Naive thymus-derived CD8-positive, alpha-beta T cell (primary cell): Measurements from ENCODE around the gene PNPLA7. TPM values are rescaled to one million over a fixed set of nuclear protein-coding genes. Genes with fewer than 3 reads are reported as not detected.

ENCODE experiments used
- ATAC-seq, 2 donors: fragments of 150-1000 bp; cut with Tn5 transposase in 1 of 2; sonication (Bioruptor Pico), chemical (Tn5 transposase) in 1 of 2; 1 replicate in 1 of 2; 2 replicates in 1 of 2; pipeline ENCODE4 v1.10.0; 2021; ENCODE audit warnings: mild to moderate bottlenecking in 2 of 2, moderate library complexity in 2 of 2
- POLR2A ChIA-PET: fragments of 350-600 bp; sonication (Branson Sonifier 250); formaldehyde crosslinking; loops from one replicate; lab custom pipeline; 2021; ENCODE audit warnings: antibody characterized with exemption; lab: Charles Lee
- DNase-seq, 10 donors: peaks; one replicate each; pipeline versions ENCODE4 v3.0.0 to v3.0.0-alpha.2; 2020 to 2022
- H3K27ac Mint-ChIP-seq, 10 donors: one replicate each; pipeline ENCODE4 v1.8.0; 2020 to 2022; ENCODE audit warnings: mild to moderate bottlenecking in 10 of 10, mixed read lengths in 10 of 10, moderate library complexity in 4 of 10, inconsistent platforms in 1 of 10
- H3K27me3 Mint-ChIP-seq, 5 donors: one replicate each; pipeline ENCODE4 v1.8.0; 2021 to 2022; ENCODE audit warnings: mixed read lengths in 5 of 5
- H3K36me3 Mint-ChIP-seq, 3 donors: one replicate each; pipeline ENCODE4 v1.8.0; 2020 to 2022; ENCODE audit warnings: mixed read lengths in 3 of 3, mild to moderate bottlenecking in 2 of 3, inconsistent platforms in 1 of 3
- H3K4me1 Mint-ChIP-seq, 4 donors: one replicate each; pipeline ENCODE4 v1.8.0; 2021 to 2022; ENCODE audit warnings: mixed read lengths in 4 of 4
- H3K4me3 Mint-ChIP-seq, 10 donors: one replicate each; pipeline ENCODE4 v1.8.0; 2020 to 2022; ENCODE audit warnings: mild to moderate bottlenecking in 10 of 10, mixed read lengths in 10 of 10, moderate library complexity in 6 of 10, inconsistent platforms in 1 of 10
- H3K9me3 Mint-ChIP-seq, 9 donors: one replicate each; pipeline ENCODE4 v1.8.0; 2020 to 2022; ENCODE audit warnings: mixed read lengths in 9 of 9, mild to moderate bottlenecking in 3 of 9, inconsistent platforms in 1 of 9, moderate library complexity in 1 of 9
- polyA plus RNA-seq, 3 donors: library from polyadenylated mRNA; unstranded; fragments of 300-500 nt; fragmentation: Illumina TruSeq; gene quantifications; one replicate each; pipeline ENCODE4 v1.2.3, GENCODE V29; 2021
- total RNA-seq, 8 experiments: library from RNA in 2 of 8; stranded (reverse) in 2 of 8; gene quantifications; one replicate each; pipeline ENCODE4 v1.2.3 and lab custom pipeline; 2021 to 2026

The PNPLA7 gene
- total and polyA plus RNA-seq, 5 experiments from 2014 or later = 1.2 to 15.7 (median 2.3) TPM

DNA sequence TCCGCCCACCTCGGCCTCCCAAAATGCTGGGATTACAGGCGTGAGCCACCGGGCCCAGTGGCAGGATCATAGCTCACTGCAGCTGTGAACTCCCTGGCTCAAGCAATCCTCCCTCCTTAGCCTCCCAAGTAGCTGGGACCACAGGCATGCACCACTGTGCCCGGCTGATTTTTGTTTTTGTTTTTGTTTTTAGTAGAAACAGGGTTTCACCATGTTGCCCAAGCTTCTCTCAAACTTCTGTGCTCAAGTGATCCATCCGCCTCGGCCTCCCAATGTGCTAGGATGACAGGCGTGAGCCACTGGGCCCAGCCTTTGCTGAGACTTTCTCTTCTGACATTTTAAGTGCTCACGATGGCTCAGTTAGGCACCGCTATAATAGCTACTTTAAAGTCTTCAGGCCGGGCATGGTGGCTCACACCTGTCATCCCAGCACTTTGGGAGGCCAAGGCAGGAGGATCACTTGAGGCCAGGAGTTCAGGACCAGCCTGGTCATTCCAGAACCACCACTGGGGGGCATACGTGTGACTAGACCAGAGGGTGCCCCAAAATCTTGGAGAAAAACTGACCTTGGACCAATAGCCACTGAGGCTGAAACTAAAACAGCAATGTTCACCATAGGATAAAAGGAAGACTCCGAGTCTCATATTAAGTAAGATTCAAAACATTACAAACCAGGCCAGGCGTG lies 106.0 kb downstream of the PNPLA7 start:
- H3K4me3 Mint-ChIP-seq = no peak overlapping the region
- peaks cover 0 to 8% (median 0%) of the 10 kb centered on the region in 3 donors for H3K36me3 Mint-ChIP-seq
- peak in 1 of 10 donors; percentile 56 for DNase-seq
- H3K9me3 Mint-ChIP-seq = no peaks in the 10 kb centered on the region
- no peak for ATAC-seq
- peaks cover 8 to 25% (median 22%) of the 10 kb centered on the region in 4 donors for H3K4me1 Mint-ChIP-seq
- H3K27me3 Mint-ChIP-seq = peaks cover 7 to 30% (median 10%) of the 10 kb centered on the region in 5 donors
- POLR2A ChIA-PET = interaction anchor here (0.7 to 0.8 kb wide), 3 partner anchors 9 to 192 kb away, joined by 3 read pairs; no protein-coding TSS in a partner anchor
- no peak overlapping the region for H3K27ac Mint-ChIP-seq

DNA sequence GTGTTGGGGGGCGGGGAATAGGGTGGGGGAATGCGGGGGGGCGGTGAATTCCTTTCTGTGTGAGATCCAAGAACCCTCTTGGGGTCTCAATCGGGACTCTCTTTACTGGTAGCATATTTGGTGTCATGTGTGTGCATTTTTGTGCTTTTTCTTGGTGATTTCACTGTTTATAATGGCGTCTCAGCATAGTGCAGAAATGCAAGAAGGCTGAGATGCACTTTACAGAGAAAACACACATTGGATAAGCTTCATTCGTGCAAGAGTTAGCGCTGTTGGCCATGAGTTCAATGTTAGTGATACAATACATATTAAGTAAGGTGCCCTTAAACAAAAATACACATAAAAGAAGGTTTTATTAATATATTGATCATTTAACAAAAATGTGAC lies 108.3 kb downstream of the PNPLA7 start:
- peak overlapping the region; percentile 58 to 91 (median 78) for H3K4me3 Mint-ChIP-seq
- H3K4me1 Mint-ChIP-seq = peaks cover 5 to 19% (median 17%) of the 10 kb centered on the region in 4 donors
- no peaks in the 10 kb centered on the region for H3K36me3 Mint-ChIP-seq
- peak overlapping the region in 2 of 10 donors; percentile 4 to 58 for H3K27ac Mint-ChIP-seq
- H3K27me3 Mint-ChIP-seq = peaks cover 7 to 31% (median 10%) of the 10 kb centered on the region in 5 donors
- DNase-seq (no peak), ATAC-seq (no peak)
- POLR2A ChIA-PET = interaction anchor here (0.7 to 1.3 kb wide), 3 partner anchors 19 to 141 kb away, joined by 3 to 6 read pairs (median 5); partner anchors contain the start of genes EXD3 and NOXA1
- H3K9me3 Mint-ChIP-seq = no peaks in the 10 kb centered on the region

DNA sequence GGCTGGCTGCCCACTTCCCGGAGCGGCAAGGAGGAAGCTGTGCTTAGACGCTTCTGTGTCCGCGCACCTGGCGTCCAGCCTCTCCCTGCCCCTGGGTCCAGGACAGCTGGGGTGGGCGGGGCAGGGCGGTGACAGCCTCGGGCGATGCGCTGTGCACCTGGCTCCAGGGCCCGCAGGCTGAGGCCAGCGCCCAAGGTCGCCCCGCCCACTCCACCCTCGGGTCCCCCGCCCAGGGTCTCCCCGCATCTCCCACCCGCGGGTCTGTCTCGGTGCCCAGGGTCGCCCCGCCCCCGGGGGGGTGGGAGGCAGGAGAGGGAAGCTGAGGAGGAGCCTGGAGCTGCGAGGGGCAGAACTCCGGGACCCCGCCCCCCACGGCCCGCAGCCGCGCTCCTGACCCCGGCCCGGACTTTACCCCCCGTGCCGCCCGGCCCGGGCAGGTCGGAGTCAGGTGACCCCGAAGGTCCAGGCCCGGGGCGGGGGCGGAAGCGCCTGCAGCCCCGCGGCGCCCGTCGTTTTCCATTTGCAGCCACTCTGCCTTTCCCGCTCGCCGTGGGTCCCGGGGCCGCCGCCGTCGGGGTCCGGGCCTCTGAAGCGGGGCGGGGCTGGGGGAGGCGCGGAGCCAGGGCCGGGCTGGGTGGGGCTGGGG lies 108.8 kb downstream of the PNPLA7 start, which contains the start of gene ENTPD8:
ENTPD8 (minus strand) TSS at position 69 of the 646 bp plus-strand sequence. CDS start 3,072 bp downstream, outside the sequence.
- peak in 2 of 10 donors; percentile 22 to 64 for DNase-seq
- H3K4me1 Mint-ChIP-seq = peaks cover 5 to 17% (median 16%) of the 10 kb centered on the region in 4 donors
- H3K36me3 Mint-ChIP-seq = no peaks in the 10 kb centered on the region
- peak within 1 kb of the TSS; percentile 58 to 91 (median 78) for H3K4me3 Mint-ChIP-seq
- peak within 1 kb of the TSS in 2 of 10 donors; percentile 4 to 58 for H3K27ac Mint-ChIP-seq
- peaks cover 7 to 31% (median 10%) of the 10 kb centered on the region in 5 donors for H3K27me3 Mint-ChIP-seq
- POLR2A ChIA-PET = interaction anchor here (1.0 to 1.3 kb wide), 2 partner anchors 19 to 141 kb away, joined by 5 to 6 read pairs; partner anchors contain the start of genes EXD3 and NOXA1
- no peaks in the 10 kb centered on the region for H3K9me3 Mint-ChIP-seq
- peak in 1 of 2 donors; percentile 26 for ATAC-seq

DNA sequence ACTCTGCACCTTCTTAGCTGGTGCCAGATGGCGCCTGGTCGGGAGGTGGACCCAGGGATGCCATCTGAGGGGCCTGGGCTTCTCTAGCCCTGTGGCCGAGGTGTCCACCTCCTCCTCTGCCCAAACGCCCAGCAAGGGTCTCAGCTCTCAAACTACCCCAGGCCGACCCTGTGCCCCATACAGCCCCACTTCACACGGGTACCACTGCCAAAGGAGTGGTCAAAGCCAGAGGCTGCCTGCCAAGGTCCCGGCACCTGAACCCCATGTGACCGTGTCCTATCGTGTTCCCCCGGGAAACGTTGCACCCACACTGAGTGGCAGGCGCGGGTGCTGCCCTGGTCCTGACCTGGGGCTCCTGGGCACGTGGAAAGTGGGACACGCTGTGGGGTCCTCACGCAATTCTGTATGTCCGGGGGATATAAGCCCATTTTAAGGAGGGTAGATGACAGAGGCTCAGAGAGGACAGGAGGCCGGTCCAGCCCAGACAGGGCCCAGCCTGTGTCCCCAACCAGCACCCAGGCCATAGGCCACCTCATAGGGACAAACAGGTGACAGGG lies 111.0 kb downstream of the PNPLA7 start:
- POLR2A ChIA-PET = interaction anchor here (1.1 kb wide), 1 partner anchor 21 kb away, joined by 3 read pairs; no protein-coding TSS in a partner anchor
- Mint-ChIP-seq H3K4me1 (peaks cover 2 to 6% (median 4%) of the 10 kb centered on the region in 4 donors), H3K27me3 (peaks cover 7 to 25% (median 10%) of the 10 kb centered on the region in 5 donors), H3K4me3 (peak overlapping the region in 2 of 10 donors; percentile 45 to 59), H3K36me3 (no peaks in the 10 kb centered on the region), H3K27ac (peak overlapping the region in 1 of 10 donors; percentile 47), H3K9me3 (no peaks in the 10 kb centered on the region)
- ATAC-seq = no peak
- DNase-seq = peak in 2 of 10 donors; percentile 4 to 38

DNA sequence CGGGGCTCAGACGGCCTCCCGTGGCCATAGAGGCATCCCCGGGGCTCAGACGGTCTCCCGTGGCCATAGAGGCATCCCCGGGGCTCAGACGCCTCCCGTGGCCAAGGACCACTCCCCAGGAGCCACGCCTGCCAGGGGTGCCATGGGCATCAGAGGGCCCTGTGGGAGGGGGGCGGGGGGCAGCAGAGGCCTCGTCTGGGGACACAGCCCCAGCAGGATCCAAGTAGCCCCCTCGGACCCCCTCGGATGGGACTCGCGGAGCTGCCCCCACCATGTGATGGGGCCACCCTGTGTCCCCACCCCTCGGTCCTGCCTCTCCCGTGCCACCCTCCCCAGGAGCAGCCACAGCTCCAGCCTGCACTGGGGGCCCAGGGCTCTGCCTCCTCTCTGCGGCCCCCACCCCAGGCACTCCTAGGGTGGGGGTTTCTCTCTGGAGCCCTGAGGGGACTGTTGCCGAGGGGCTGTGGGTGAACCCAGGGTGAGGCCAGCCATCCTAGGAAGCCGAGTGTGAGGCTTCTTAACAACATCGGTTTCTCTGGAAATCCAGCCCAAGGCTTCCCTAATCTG lies 111.5 kb downstream of the PNPLA7 start:
- H3K9me3 Mint-ChIP-seq = no peaks in the 10 kb centered on the region
- H3K4me3 Mint-ChIP-seq = no peak overlapping the region
- no peaks in the 10 kb centered on the region for H3K36me3 Mint-ChIP-seq
- H3K27me3 Mint-ChIP-seq = peaks cover 7 to 22% (median 10%) of the 10 kb centered on the region in 5 donors
- POLR2A ChIA-PET = interaction anchor here (1.1 kb wide), 1 partner anchor 22 kb away, joined by 3 read pairs; no protein-coding TSS in a partner anchor
- ATAC-seq (no peak), DNase-seq (peak in 2 of 10 donors; percentile 2 to 38)
- peaks cover 2 to 6% (median 4%) of the 10 kb centered on the region in 4 donors for H3K4me1 Mint-ChIP-seq
- no peak overlapping the region for H3K27ac Mint-ChIP-seq

DNA sequence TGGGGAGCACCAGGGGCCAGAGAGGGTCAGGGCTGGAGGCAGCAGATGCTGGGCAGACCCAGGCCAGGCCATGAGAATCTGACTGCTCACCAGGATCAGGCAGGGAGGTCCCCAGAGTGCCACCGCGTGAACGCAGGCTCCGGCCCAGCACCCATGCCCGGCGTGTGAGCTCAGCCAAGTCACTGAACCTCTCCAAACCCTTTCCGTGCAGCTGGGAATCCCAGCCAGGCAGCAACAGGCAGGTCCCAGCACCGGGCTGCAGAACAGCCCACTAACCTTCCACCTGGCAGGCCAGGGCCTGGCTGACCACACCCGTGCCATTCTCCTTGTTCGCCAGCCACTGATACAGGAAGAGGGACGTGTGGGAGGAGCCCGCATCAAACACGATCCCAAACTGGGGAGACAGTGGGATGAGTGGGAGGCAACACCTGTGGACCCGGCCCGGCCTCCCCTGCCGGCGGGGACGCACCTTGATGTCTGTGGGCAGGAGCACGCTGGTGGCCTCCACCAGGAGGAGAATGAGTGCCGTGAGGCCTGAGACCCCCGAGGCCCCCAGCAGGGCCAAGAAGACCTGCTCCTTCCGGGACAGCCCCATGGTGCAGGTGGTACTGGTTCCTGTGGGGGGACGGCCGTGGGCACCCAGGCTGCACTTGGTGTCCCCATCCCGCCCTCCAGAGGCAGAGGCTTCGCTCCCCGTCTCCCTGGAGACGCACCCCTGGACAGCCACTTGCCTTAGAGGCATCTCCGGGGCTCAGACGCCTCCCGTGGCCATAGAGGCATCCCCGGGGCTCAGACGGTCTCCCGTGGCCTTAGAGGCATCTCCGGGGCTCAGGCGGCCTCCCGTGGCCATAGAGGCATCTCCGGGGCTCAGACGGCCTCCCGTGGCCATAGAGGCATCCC lies 112.3 kb downstream of the PNPLA7 start:
- Mint-ChIP-seq H3K9me3 (no peaks in the 10 kb centered on the region), H3K27ac (no peak overlapping the region), H3K27me3 (peaks cover 7 to 15% (median 8%) of the 10 kb centered on the region in 5 donors), H3K36me3 (no peaks in the 10 kb centered on the region), H3K4me1 (peaks cover 2 to 6% (median 4%) of the 10 kb centered on the region in 4 donors), H3K4me3 (no peak overlapping the region)
- DNase-seq = peak in 1 of 10 donors; percentile 54
- POLR2A ChIA-PET = interaction anchor here (1.1 kb wide), 1 partner anchor 23 kb away, joined by 3 read pairs; no protein-coding TSS in a partner anchor
- ATAC-seq = no peak

DNA sequence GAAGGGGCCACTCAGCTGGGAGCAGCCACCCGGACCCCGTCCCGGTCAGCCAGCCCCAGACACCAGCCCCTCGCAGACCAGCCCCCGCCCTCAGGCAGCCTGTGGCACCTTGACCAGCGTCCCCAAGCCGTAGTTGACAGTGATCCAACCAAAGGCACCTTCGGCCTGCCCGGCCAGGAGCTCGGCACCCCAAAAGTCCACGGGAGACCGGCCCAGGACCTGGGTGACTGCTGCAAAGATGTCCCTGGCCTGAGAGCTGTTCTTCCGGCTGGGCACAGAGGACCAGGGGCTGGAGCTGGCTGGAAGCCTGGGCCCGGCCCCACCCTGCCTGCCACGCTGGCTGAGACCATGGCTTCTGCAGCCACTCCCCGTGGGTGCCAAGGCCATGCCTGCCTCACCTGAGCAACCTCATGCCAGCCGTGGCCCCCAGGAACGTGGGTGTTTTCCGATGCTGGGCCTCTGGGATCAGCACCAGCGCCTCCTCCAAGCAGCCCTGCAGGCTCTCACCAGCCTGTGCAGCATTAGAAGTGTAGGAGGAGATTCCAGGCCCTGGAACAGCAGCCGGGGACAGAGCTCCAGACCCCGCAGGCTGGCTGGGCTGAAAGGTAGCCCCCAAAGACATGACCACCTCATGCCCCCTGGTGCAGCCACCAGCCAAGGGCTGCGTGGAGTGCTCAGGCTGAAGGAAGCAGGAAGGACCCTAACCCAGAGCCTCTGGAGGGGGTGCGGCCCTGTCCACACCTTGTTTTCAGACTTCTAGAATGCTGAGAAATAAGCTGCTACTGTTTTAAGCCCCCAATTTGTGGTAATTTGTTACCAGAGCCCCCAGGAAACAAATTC lies 113.2 kb downstream of the PNPLA7 start:
- H3K4me1 Mint-ChIP-seq = peaks cover 2 to 4% (median 2%) of the 10 kb centered on the region in 4 donors
- peak in 1 of 10 donors; percentile 54 for DNase-seq
- no peak for ATAC-seq
- H3K36me3 Mint-ChIP-seq = no peaks in the 10 kb centered on the region
- no peak overlapping the region for H3K27ac Mint-ChIP-seq
- no peak overlapping the region for H3K4me3 Mint-ChIP-seq
- POLR2A ChIA-PET = interaction anchor here (0.6 to 0.7 kb wide), 2 partner anchors 8 to 211 kb away, joined by 4 to 5 read pairs; no protein-coding TSS in a partner anchor
- H3K9me3 Mint-ChIP-seq = no peaks in the 10 kb centered on the region
- H3K27me3 Mint-ChIP-seq = peaks cover 2 to 8% (median 5%) of the 10 kb centered on the region in 5 donors

DNA sequence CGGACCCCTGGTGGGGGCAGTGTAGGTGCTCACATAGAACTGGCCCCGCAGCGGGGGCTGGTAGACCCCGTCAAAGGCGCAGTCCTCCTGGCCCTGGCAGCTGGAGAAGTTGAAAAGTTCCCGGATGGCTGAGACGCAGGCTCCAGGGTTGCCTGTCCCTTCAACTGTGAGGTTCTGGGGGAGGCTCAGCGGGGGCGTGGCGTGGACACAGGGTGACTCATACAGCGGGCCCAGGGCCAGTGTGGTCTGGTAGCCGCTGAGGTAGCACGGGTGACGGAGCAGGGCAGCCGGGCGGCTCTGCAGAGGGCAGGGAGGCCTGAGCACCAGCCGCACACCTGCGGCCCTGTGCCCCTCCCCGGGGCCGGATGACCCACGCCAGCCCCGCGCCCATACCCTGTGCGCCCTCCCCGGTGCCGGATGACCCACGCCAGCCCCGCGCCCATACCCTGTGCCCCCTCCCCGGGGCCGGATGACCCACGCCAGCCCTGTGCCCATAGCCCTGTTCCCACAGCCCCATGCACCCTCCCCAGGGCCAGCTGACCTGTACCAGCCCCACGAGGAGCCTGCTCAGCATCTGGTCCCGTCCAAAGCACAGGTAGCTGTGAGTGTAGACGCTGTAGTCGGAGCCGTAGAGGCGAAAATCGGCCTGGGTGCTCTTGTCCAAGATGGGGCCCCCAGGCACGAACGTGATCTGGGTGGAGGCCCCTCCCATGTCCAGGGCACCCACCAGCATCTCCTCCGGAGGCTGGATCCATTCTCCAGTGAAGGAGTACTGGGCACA lies 114.0 kb downstream of the PNPLA7 start:
- DNase-seq (peak in 1 of 10 donors; percentile 34), ATAC-seq (no peak)
- H3K4me3 Mint-ChIP-seq = no peak overlapping the region
- POLR2A ChIA-PET = interaction anchor here (0.6 to 0.7 kb wide), 2 partner anchors 9 to 211 kb away, joined by 4 to 5 read pairs; no protein-coding TSS in a partner anchor
- H3K27ac Mint-ChIP-seq = no peak overlapping the region
- H3K9me3 Mint-ChIP-seq = no peaks in the 10 kb centered on the region
- H3K36me3 Mint-ChIP-seq = no peaks in the 10 kb centered on the region
- no peaks in the 10 kb centered on the region for H3K4me1 Mint-ChIP-seq
- peaks cover 0 to 6% (median 0%) of the 10 kb centered on the region in 5 donors for H3K27me3 Mint-ChIP-seq

DNA sequence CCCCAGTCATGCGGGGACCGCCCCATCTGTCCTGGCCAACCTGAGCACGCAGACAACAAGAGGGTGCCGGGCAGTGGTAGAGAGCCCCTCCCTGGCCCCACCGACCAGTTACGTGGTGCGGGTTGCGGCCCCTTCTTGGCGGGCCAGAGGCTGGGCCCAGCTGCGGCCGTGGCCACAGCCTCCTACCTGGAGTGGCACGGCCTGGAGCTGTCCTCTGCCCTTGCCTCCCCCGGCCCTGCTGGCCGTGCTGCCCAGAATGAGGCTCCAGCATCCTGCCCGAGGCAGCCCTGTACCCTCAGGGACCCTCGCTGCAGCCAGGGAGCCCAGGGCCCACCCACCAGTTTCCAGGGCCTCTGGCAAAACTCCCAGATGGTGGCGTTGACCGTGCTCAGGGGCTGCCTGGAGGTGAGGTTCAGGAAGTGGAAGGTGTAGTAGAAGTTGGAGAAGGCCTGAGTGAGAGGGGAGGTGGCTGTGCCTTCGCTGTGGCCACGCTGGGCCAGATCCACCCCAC lies 114.8 kb downstream of the PNPLA7 start:
- no peak for ATAC-seq
- peak in 1 of 10 donors; percentile 47 for DNase-seq
- POLR2A ChIA-PET = no interaction called here

More for the DNA sequence above, 114.8 kb downstream of the PNPLA7 start:
- Mint-ChIP-seq H3K27me3 (peaks cover 0 to 6% (median 0%) of the 10 kb centered on the region in 5 donors), H3K36me3 (no peaks in the 10 kb centered on the region), H3K27ac (no peak overlapping the region), H3K4me3 (no peak overlapping the region), H3K4me1 (no peaks in the 10 kb centered on the region), H3K9me3 (no peaks in the 10 kb centered on the region)
